ENCODE measurements around the gene DVL1.

DNA sequence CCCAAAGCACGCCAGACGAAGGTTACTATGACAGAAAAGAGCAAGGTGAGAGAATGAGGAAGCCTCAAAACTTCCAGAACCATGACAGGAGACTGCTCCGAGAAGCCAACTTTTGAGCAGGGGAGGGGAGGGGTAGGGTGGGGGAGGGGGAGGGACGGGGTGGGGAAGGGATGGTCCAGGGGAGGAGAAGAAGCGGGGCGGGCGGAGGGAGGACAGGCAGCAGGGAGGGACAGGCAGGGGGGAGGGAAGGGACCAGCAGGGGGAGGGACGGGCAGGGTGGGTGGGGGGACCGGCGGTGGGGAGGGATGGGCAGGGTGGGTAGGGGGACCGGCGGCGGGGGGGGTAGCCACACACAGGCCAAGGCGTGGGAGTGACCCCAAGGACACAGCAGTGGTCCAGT lies 26.8 kb downstream of the DVL1 start:
- TF ChIP-seq YY1 (IDR thresholded peaks at IDR 0.05; ENCODE audit: insufficient read depth, insufficient read length), result no peak
- TF ChIP-seq SUZ12 (IDR thresholded peaks at IDR 0.05; ENCODE audit: extremely low read depth, insufficient read depth, insufficient read length), result no peak
- TF ChIP-seq ZNF274 (IDR thresholded peaks at IDR 0.05; ENCODE audit: low read depth, low read length), result no peak

Data from NT2/D1 (cell line).